ENCODE data around the gene MRGPRF.

The MRGPRF gene

DNA sequence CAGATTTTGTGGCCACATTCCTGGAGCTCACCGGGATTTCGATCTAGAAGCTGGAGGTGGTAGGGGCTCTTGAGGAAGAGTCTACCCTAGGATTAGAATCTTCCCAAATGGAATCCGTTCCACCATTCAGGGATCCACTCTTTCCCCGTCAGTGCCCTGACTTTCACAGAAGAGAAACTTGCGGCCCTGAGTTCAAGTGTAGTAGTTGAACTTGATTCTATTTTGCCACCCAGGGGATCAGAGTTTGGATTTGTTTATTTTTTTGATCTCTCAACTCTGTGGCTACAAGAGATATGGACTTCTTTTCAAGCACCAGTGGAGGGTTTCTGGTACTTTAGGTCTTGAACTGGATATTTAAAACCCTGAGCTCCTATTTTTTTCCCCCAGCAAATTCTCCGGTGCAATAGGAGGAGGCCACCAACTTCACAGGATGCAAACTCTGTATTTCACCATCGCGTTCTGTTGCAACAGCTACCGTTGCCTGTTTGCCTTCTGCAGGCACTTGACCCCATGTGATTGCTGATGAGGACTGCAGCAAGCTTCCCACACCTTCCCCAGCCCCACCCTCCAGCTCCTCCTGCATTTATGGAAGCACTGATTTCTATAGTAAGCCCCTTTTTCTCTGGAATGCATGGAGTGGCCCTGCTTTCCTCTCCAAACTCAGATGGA lies 14.8 kb upstream of the MRGPRF start:
- no peak overlapping the region for H3K4me3 ChIP-seq (ENCODE audit: low read depth, low read length)
- TF ChIP-seq, protein P1, sequence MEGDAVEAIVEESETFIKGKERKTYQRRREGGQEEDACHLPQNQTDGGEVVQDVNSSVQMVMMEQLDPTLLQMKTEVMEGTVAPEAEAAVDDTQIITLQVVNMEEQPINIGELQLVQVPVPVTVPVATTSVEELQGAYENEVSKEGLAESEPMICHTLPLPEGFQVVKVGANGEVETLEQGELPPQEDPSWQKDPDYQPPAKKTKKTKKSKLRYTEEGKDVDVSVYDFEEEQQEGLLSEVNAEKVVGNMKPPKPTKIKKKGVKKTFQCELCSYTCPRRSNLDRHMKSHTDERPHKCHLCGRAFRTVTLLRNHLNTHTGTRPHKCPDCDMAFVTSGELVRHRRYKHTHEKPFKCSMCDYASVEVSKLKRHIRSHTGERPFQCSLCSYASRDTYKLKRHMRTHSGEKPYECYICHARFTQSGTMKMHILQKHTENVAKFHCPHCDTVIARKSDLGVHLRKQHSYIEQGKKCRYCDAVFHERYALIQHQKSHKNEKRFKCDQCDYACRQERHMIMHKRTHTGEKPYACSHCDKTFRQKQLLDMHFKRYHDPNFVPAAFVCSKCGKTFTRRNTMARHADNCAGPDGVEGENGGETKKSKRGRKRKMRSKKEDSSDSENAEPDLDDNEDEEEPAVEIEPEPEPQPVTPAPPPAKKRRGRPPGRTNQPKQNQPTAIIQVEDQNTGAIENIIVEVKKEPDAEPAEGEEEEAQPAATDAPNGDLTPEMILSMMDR (IDR thresholded peaks at IDR 0.05; ENCODE audit: low read depth, low read length), result no peak
- no peak for DNase-seq (ENCODE audit: low read depth, low spot score)
- in situ Hi-C loops (cut with HindIII; ENCODE audit: low sequenced_read_pairs), result no loop called here

DNA sequence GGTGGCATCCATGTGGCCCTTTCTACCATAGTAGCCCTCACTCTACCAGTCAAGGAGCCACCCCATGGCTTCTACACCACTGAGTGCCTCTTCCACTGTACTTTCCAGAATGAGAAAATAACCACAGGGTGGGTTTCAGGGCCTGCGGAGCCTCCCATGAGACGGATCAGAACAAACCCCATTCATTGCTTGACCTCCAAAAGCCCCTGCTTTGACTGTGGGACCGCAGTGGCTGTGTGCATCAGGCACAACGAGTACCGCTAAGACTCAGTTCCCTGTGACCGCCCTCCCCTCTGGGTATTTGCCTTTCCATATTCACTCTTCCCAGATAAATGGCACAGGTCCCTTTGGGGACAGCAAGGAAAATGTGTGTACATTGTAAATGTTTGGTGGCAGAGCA lies 11.5 kb upstream of the MRGPRF start:
- TF ChIP-seq, protein P1 (IDR thresholded peaks at IDR 0.05; ENCODE audit: low read depth, low read length), result no peak
- DNase-seq (ENCODE audit: low read depth, low spot score), result no peak
- in situ Hi-C loops (cut with HindIII; ENCODE audit: low sequenced_read_pairs), result no loop called here
- H3K4me3 ChIP-seq (ENCODE audit: low read depth, low read length), result no peak overlapping the region

DNA sequence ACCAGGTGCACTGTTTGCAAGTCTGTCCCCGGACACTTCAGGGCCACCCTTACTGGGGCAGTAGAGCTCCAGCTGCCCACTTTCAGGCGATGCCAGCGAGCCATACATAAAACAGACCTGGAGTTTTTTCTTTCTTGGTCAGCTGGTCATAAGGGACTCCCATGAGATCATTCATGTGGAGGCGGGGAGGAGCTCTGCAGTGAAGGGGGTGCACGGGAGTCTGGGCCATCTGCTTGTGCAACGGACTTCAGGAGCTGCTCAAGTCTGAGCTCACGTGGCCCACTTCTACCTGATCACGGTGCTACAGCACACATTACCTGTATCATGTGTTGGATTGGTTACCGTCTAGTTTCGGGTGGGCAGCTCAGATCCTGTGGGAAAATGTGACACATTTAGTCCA lies 9.2 kb upstream of the MRGPRF start:
- in situ Hi-C loops (cut with HindIII; ENCODE audit: low sequenced_read_pairs), result no loop called here

GRCh38 chr11:69018924-69019323 lies 5.9 kb upstream of the MRGPRF start:
- peak; percentile 57 for DNase-seq (ENCODE audit: low read depth, low spot score)
- in situ Hi-C loops (cut with HindIII; ENCODE audit: low sequenced_read_pairs), result no loop called here
- no peak overlapping the region for H3K4me3 ChIP-seq (ENCODE audit: low read depth, low read length)
- TF ChIP-seq, protein P1 (IDR thresholded peaks at IDR 0.05; ENCODE audit: low read depth, low read length), result no peak

More for the DNA sequence above, 9.2 kb upstream of the MRGPRF start:
- H3K4me3 ChIP-seq (ENCODE audit: low read depth, low read length), result no peak overlapping the region
- TF ChIP-seq, protein P1 (IDR thresholded peaks at IDR 0.05; ENCODE audit: low read depth, low read length), result no peak
- DNase-seq (ENCODE audit: low read depth, low spot score), result no peak

DNA sequence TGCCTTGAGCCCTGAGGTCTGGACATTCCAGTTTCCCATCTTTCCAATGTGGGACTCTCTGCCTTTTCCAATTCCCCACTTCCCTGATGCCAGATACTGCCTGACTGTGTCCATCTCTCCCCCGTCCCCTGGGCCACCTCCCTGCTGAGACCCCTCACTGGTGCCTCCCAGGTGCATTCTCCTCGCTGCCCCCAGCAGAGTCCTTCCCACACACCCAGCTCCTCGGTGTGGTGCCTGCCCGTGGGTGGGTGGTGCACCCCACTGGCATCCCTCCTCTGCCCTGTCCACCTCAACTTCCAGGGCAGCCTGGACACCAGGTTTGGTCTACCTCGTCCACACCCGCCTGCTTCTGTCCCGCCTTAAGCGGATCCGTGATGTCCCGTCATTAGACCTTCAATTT lies 4.9 kb upstream of the MRGPRF start:
- H3K4me3 ChIP-seq (ENCODE audit: low read depth, low read length), result no peak overlapping the region
- DNase-seq (ENCODE audit: low read depth, low spot score), result no peak
- in situ Hi-C loops (cut with HindIII; ENCODE audit: low sequenced_read_pairs), result no loop called here
- TF ChIP-seq, protein P1 (IDR thresholded peaks at IDR 0.05; ENCODE audit: low read depth, low read length), result no peak

- in situ Hi-C loops (cut with HindIII; ENCODE audit: low sequenced_read_pairs), result no loop called here
These were observed 2.0 kb upstream of the MRGPRF start for GRCh38 chr11:69014898-69015549.

More at GRCh38 chr11:69014898-69015549, 2.0 kb upstream of the MRGPRF start:
- H3K4me3 ChIP-seq (ENCODE audit: low read depth, low read length), result no peak overlapping the region
- TF ChIP-seq, protein P1 (IDR thresholded peaks at IDR 0.05; ENCODE audit: low read depth, low read length), result no peak
- DNase-seq (ENCODE audit: low read depth, low spot score), result no peak

All from astrocyte of the spinal cord (primary cell).